Astrocyte of the hippocampus (primary cell): ENCODE data around the gene SUSD4.
"Not testable (repeated sequence)": the region's sequence is repeated elsewhere in the genome, so short reads cannot be mapped to it uniquely, and the experiment has no call there.

Source experiments
- DNase-seq: peaks from one replicate; pipeline ENCODE4 v3.0.0; 2011; ENCODE audit warnings: low read depth, low spot score

SUSD4 gene, protein sequence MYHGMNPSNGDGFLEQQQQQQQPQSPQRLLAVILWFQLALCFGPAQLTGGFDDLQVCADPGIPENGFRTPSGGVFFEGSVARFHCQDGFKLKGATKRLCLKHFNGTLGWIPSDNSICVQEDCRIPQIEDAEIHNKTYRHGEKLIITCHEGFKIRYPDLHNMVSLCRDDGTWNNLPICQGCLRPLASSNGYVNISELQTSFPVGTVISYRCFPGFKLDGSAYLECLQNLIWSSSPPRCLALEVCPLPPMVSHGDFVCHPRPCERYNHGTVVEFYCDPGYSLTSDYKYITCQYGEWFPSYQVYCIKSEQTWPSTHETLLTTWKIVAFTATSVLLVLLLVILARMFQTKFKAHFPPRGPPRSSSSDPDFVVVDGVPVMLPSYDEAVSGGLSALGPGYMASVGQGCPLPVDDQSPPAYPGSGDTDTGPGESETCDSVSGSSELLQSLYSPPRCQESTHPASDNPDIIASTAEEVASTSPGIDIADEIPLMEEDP

DNA sequence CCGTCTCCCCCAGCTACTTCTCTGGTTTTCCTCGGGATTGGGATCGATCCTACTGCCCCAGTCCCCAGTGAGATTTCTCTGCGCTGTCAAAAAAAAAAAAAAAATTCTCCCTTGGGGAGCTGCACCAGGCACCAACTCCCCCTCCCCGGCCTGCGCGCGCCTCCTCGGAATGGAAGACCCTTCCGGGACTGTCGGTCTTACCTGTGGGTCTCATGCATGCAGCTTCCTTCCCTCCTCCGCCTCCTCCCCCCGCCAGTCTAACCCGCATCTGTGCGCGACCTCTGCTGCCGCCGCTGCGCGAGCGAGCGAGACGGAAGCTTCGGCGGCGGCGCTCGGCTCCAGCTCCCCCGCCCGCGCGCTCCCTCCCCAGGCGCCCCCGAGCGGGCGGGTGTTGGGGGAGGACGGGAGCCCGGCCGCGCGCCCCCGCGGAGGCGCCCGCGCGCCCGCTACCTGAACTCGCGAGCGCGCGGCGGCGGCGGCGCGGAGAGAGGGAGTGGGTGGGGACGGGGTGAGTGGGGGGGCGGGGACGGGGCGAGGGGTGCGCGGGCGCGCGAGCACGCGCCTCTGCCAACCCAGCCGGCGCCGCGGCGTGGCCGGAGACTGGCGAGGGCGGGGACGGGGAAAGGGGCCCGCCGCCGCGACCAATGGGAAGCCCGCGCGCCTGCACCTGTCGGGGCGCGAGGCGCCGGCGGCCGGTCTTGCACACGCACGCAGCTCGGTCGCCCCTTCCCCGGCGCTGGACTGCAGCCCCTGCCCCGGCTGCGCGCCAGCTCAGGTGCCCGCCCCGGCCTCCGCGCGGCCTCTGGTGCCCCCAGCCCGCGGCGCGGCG lies at the start of gene SUSD4:
TSS of gene SUSD4 (minus strand) at position 321 of the 829 bp plus-strand sequence. CDS start 751 bp downstream, outside the sequence.
- DNase-seq: peak; percentile 41

DNA sequence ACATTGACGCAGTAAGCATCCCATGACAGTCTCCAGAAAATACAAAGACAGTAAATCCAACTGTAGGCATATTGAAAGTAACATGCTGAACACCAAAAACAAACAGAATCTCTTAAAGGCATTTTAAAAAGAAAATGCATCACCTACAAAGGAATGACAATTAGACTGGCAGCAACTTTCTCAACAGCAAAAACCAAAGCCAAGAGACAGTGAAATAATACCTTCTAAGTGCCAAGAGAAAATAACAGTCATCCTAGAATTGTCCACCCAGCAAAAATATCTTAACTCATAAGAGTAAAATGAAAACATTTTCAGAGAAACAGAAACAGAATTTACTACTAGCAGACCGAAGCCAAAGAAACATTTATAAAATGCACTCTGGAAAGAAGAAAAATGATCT lies 49.2 kb upstream of the SUSD4 start:
- no peak for DNase-seq

DNA sequence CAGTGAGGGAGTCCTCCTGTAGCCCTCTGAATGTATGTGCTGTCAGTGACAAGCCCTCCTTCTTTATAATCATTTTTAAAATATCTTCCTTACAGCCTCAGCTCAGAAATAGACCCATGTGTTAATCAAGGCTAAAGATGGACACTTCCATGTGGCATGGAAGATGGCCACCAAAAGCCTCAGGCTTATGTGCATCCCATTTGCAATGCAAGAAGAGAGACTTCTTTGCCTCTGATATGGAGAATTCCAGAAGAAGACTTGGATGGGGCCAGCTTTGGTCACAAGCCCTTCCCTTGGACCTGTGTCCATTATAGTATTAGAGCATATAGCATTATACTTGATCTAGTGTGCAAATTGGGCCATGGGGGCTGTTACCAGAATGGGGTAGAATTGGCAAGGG lies 47.7 kb upstream of the SUSD4 start:
- no peak for DNase-seq

DNA sequence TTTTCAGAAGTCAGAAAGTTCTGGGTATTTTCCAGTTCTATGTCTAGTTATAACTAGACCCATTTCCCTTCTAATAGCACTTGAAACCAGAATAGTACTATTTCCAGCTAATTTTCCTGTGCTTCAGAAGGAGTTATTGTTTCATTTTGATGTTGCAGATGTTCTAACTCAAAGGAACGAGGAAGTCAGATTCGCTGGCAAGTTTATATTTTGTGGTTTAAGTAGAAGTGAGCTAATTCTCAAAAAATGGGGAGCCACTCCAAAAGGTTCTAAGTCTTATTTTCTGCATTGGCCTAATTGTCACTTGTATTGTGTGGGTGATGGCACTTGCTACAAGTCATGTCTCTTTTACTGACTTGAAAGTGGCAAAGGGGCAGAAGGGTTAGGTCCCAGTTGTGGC lies 47.3 kb upstream of the SUSD4 start:
- DNase-seq: peak; percentile 15

DNA sequence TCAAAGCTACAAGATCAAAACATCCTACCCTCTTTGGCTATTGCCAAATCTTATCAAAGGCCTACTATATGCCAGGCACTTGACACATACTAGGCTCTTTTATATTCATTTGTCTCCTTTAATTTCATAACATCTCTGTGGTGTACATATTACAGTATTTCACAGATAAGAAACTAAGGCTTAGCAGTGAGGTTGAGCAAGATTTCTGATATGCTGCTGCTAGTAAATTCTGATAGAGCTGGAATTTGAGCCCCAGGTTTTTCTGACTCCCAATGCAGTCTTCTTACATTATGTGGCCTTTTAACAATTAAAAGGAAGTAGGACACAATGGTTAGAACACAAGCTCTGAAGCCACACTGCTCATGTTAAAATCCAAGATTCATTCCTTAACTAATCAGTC lies 46.1 kb upstream of the SUSD4 start:
- DNase-seq: no peak

DNA sequence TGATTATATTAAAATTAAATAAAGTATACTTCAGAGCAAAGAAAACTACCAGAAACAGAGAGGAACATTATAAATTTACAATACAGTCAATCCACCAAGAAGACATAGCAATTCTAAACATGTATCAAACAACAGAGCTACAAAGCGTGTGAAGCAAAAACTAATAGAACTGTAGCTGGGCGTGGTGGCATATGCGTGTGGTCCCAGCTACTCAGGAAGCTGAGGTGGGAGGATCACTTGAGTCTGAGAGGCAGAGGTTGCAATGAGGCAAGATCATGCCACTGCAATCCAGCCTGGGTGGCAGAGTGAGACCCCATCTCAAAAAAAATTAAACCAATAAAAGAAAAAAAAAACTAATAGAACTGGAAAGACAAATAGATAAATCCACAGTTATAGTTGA lies 41.5 kb upstream of the SUSD4 start:
- no peak for DNase-seq

DNA sequence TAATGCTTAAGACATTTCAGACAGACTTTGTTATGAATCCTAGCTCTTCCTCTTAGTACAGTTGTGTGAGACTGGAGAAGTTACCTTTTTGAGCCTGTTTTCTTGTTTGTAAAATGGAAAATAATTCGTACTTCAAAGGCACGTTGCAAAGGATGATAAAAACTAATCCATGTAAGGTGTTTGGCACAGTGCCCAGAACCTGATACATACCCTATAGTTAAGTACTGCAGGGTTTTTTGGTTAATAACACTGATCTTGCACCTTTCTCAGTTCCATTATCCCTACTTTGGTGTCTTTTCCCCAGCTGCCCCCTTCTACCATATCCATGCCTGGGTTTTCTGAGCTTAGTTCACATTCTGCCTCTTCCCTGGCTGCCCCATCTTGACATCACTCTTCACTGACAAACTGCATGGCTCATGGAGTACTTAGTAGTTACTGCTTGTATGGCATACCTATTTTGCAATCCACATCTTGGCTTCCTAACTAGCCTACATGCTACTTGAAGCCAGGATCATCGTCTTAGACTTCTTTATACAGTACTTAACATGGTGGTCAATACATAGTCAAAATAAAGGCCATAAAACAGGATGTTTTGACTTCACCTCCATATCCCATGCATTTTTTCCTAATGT lies 39.3 kb upstream of the SUSD4 start:
- DNase-seq: peak; percentile 20

DNA sequence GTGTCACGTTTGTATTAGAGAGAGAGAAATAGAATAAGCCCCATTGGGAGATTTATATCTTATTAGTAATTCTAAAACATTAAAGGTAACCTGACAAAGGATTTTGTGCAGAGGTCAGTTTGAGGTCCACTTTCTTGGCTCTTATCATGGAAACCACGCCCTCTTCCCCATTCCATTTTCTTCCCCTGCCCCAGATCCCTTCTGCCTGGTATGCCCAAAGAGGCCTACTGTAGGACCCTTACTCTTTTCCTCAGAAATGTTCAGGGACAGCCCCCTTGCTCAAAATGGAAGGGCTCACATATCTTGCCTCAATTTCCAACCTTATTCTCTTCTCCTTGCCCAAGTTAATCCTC lies 38.8 kb upstream of the SUSD4 start:
- no peak for DNase-seq

DNA sequence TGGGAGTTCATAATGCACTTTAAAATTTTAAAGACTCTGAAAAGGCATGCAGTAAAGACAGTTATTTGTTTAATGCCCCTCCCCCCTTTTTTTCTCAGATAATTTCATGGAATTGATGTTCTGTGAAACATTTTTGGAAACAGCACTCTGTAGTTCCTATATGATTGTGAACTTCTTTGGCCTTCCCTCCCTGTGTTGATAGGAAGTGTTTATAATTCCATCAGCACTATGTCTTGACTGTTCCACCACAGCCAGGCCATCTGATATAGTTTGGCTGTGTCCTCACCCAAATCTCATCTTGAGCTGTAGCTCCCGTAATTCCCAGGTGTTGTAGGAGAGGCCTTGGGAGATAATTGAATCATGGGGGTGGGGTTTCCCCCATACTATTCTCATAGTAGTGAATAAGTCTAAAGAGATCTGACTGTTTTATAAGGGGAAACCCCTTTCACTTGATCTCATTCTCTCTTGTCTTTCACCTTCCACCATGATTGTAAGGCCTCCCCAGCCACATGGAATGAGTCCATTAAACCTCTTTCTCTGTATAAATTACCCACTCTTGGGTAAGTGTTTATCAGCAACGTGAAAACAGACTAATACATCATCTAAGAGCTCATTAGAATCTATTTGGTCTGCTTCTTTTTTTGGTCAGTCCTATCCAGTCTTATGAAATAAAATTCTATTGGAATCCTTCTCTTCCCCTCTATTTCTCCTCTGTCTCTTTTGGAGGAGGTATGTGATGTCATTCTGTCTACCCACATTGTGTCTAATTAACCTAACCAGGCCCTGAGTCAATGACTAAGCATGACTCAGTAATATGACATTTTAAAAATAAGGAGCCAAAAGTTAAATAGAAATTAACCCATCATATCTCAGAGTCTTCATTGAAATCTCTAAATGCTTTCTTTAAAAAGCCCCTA lies 38.2 kb upstream of the SUSD4 start:
- peak; percentile 65 for DNase-seq

DNA sequence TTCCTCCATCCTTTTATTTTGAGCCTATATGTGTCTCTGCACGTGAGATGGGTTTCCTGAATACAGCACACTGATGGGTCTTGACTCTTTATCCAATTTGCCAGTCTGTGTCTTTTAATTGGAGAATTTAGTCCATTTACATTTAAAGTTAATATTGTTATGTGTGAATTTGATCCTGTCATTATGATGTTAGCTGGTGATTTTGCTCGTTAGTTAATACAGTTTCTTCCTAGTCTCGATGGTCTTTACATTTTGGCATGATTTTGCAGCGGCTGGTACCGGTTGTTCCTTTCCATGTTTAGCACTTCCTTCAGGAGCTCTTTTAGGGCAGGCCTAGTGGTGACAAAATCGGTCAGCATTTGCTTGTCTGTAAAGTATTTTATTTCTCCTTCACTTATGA lies 35.4 kb upstream of the SUSD4 start:
- not testable (repeated sequence) for DNase-seq

DNA sequence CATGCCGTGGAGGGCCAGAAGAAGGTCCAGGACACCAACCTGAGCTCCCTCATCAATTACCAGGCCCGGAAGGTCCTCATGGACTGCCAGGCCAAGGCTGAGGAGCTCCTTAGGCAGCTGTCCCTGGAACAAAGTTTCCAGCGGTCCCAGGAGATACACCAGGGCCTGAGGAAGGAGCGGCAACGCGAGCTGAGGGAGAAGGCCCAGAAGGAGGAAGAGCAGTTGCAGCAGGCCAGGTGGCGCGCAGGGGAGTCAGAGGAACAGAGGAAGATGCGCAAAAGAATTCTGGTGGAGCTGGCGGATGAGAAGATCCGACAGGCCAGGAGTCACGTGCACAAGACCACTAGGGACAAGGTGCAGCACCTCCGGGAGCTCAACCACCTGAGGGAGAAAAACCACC lies 30.7 kb upstream of the SUSD4 start:
- no peak for DNase-seq

DNA sequence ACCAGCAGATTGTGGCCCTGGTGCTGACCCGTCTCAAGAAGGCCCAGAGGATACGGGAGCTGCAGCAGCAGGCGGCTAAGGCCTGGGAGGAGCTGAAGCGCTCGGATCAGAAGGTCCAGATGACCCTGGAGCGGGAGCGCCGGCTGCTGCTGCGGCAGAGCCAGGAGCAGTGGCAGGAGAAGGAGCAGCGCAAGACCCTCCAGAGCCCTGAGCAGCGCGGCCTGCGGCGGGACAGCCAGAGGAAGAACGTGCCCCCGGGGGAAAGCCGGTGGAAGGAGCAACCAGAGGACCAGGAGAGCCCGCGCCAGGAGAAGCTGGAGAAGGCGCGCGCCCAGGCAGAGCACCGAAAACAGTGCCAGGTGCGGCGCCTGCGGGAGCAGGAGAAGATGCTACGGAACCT lies 30.3 kb upstream of the SUSD4 start:
- no peak for DNase-seq

DNA sequence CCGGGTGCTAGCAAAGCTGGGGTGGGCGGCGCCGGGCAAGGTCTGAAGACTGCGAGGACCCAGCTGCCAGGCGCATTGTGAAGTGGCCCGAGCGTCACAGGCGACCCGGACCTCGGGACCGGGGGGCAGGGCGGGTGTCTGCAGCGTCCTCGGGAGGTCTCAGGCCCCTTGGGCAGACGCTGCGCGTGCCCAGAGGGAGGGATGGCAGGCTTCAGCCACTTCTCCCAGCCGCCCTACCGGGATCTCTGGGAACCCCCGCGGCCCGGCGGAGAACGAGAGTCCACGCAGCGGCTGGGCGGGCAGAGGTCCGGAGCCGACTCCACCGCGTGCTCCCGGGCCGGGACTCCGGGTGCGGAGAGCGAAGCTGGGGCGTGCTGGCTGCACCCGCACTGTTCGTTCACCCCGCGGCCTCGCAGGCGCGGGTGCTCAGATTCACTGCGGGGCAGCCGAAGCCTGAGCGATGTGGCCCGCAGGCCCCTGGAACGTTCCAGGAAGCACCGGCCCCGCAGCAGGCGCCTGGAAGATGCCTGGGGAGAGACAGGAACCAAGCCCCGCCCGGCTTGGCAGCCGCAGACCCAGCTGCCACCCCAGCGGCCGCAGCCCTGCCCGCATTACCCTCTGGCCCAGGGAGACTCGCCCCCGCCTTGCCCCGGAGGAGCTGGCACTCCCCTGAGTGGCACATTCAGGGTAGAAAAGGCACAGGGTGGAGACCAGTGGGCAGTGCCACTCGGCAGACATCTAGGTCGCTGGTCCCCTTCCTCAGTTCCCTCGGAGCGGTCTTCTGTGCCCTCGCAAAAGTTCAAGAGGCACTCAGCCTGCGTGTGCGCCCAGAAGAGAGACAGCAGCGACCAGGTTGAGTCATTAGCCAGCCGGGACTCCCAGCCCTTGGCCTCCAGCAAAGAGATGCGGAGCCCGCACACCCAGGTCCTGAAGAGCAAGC lies 29.6 kb upstream of the SUSD4 start, which contains the start of gene CCDC185:
TSS of gene CCDC185 (plus strand) at position 141 of the 940 bp plus-strand sequence. CDS start at position 202, 61 bp downstream.
- DNase-seq: peak; percentile 28

DNA sequence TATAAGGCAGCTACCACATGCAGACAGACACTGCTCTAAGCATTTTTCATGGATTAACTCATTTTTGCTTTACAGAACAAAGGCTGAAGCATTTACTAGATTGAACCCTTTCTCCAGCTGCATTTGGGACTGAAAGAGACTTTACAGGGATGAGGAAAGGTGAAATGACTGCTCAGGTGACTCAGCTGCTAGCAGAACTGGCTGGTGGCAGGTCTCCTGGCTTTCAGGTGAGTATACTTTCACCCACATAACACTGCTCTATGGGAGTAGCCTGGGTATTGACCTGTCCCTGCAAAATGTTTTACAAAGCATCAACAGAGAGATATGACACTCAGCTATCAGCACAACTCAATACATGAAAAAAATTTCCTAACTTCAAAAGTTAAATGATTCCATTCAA lies 26.6 kb upstream of the SUSD4 start:
- DNase-seq: no peak

DNA sequence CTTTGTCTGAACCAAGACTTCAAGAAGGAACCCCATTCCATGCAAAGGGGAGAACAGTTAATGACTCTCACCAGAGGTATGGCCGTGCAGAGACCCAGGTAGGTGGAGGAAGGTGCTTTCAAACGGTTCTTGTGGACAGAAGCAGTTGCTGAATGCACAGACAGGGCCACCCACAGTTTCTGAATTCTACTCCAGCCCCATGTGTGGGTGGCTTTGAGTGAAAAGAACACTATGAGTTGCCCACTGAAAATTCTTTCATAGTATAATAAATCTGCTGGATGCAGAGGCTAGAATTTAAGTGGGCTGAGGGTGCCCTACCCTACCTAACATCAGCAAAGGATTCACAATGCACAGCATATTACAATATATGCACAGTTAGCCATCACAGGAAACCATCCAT lies 22.0 kb upstream of the SUSD4 start:
- DNase-seq: no peak

DNA sequence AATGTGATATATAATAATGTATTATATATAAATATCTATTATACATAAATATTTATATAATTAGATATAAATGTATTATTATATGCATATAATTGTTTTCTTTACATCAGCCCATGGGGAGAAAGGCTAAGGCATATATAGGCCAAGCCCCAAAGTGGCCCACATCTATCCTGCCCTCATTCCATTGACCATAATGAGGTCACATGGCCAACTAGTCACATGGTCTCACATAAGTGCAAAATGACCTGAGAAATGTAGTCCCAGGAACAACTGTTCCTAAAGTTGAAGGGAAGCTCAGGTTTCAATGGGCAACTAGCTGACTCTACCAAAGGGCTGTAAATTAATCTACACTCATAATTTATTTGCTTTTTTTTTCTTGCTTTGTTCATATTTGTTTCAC lies 14.8 kb upstream of the SUSD4 start:
- no peak for DNase-seq

DNA sequence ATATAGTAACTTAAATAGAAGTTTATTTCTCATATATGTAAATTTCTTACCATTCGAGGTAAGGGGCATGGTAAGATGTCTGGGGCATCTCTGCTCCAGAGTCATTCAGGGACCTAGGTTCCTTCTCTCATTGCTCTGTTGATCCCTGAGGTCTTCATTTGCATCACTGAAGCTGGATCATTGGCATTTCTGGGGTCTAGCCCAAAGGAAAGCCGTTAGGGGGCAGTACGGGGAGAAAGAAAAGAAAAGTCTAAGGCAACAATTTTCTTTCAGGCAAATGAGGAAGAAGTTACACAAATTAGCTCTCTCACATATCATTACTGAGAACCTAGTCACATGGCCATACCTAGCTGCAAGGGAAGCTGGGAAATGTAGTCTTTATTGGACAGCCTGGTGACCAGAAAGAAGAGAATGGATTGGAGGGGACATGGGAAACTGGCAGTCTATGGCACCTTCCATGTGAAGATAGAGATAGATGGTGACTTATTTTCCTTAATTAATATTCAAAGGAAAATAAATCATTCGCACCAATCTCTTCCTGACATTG lies 10.2 kb upstream of the SUSD4 start:
- DNase-seq: no peak

DNA sequence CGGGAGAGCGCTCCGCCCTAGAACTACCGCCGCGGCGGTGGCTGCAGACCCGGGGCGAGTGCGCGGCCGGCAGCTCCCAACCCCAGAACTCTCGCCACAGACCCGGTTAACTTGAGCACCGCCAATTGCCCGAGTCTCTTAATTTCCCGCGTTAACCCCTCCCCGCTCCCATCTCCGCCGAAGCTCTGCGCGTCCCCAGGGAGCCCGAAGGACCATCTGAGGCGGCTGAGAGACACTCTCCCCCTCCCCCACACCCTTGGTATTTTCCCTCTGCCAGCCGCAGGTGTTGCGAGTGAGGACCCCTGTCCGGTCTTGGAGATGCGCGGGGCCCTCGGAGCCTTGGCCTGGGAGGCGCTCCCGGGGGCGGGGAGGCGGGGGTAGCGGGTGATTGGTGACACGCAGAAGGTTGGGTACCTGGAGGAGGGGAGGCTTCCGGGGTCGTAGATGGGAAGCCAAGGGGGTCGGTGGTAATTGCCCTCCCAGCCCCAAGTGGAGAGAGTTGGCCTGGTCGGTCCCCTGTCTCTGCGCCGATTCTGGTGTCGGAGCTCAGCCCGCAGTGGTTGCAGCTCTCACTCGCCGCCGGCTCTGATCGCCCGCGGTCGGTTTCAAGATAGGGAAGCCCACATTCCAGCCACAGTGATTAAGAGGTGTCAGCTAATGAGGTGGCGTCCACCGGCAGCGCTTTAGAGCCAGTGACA lies 858 bp upstream of the SUSD4 start:
- no peak for DNase-seq
